HG02610 (cell line): ENCODE data around the gene FAM43B.

ENCODE experiments used
- ATAC-seq: cut with Tn5 transposase; IDR thresholded peaks from one replicate; pipeline ENCODE4 v1.9.1; 2021; ENCODE audit warnings: mild to moderate bottlenecking, moderate library complexity; ENCODE audit not compliant: unreplicated experiment

Gene FAM43B

GRCh38 chr1:20589331-20590278 is 37.2 kb downstream of the FAM43B start:
- no peak for ATAC-seq

- ATAC-seq = no peak
Observed at GRCh38 chr1:20590306-20590777, 38.0 kb downstream of the FAM43B start.

- no peak for ATAC-seq
Observed at GRCh38 chr1:20593756-20594155, 41.4 kb downstream of the FAM43B start.

GRCh38 chr1:20594746-20595145 is 42.4 kb downstream of the FAM43B start:
- no peak for ATAC-seq

- ATAC-seq = no peak
Observed at GRCh38 chr1:20596106-20596505, 43.7 kb downstream of the FAM43B start.

GRCh38 chr1:20597650-20598049 is 45.3 kb downstream of the FAM43B start:
- no peak for ATAC-seq

- ATAC-seq = no peak
Observed at GRCh38 chr1:20600156-20600555, 47.8 kb downstream of the FAM43B start.

- no peak for ATAC-seq
Observed at GRCh38 chr1:20601129-20601825, 48.9 kb downstream of the FAM43B start.

- ATAC-seq = no peak
Observed at GRCh38 chr1:20602851-20603450, 50.6 kb downstream of the FAM43B start.

GRCh38 chr1:20603504-20604464 is 51.4 kb downstream of the FAM43B start:
- ATAC-seq = no peak
